Effector memory CD8-positive, alpha-beta T cell (primary cell): ENCODE measurements around the gene SLC31A2.

ENCODE experiments used
- ATAC-seq: fragments of 150-1000 bp; cut with Tn5 transposase; replicated peaks from 2 replicates; pipeline ENCODE4 v1.10.0; 2021; ENCODE audit warnings: mild to moderate bottlenecking, moderate library complexity
- DNase-seq, 3 experiments: peaks; one replicate each; pipeline ENCODE4 v3.0.0; 2021
- H3K27ac Mint-ChIP-seq, 2 donors: one replicate each; pipeline ENCODE4 v1.8.0; 2022; ENCODE audit warnings: mild to moderate bottlenecking in 2 of 2, mixed read lengths in 2 of 2, moderate library complexity in 2 of 2
- H3K27me3 Mint-ChIP-seq, 2 donors: one replicate each; pipeline ENCODE4 v1.8.0; 2022; ENCODE audit warnings: mixed read lengths in 2 of 2
- H3K36me3 Mint-ChIP-seq: one replicate; pipeline ENCODE4 v1.8.0; 2022; ENCODE audit warnings: mild to moderate bottlenecking, moderate library complexity, mixed read lengths; ENCODE audit not compliant: insufficient read depth
- H3K4me1 Mint-ChIP-seq, 2 donors: one replicate each; pipeline ENCODE4 v1.8.0; 2022; ENCODE audit warnings: low read depth in 2 of 2, mixed read lengths in 2 of 2
- H3K4me3 Mint-ChIP-seq, 2 donors: one replicate each; pipeline ENCODE4 v1.8.0; 2022; ENCODE audit warnings: mild to moderate bottlenecking in 2 of 2, mixed read lengths in 2 of 2, moderate library complexity in 2 of 2
- H3K9me3 Mint-ChIP-seq, 2 donors: one replicate each; pipeline ENCODE4 v1.8.0; 2022; ENCODE audit warnings: mixed read lengths in 2 of 2

The SLC31A2 gene

DNA sequence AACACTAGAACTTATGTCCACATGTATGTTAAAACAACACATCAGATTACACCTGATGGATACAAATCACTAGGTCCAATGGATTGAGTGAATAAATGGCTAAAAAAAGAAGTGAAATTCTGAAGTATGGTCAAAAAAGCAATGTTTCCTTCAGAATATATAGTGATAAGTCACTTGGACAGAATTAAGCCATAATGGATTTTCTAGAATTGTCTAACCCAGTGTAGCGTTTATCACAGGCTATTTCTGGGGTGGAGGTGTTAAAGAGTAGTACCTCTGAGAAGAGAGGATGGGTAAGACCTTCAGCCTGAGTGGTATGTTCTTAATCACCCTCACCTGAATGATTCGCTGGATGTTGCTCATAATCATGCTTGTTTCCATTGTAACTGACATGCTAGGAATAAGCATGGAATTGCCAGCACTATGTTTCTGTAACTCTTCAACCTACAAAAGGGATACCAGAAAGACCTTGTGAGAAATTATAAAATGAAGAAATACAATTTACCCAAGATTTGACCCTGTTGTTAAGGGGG is 33.2 kb downstream of the SLC31A2 start:
- Mint-ChIP-seq H3K9me3 (no peaks in the 10 kb centered on the region), H3K36me3 (peaks cover 65% of the 10 kb centered on the region), H3K27me3 (no peaks in the 10 kb centered on the region), H3K27ac (no peak overlapping the region), H3K4me3 (no peak overlapping the region), H3K4me1 (no peaks in the 10 kb centered on the region)
- no peak for DNase-seq
- no peak for ATAC-seq

DNA sequence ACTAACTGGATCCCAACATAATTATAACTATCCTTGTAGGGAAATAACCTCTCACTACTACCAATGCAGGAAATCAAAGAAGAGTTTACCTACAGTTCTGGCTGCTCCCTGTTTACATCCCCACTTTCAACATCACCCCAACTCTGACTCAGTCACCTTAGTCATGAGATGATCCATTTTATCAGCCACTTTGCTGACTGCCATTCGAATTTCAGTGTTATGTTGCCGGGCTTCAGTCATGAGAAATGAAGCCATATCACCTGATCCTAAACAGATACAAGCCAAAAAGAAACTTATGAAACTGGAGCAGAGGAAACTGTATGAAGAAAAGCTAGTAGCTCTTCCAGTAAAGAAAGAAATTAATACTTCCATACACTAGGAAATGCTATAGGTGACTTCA is 33.7 kb downstream of the SLC31A2 start:
- Mint-ChIP-seq H3K27ac (no peak overlapping the region), H3K9me3 (no peaks in the 10 kb centered on the region), H3K36me3 (peaks cover 60% of the 10 kb centered on the region), H3K27me3 (no peaks in the 10 kb centered on the region), H3K4me1 (no peaks in the 10 kb centered on the region), H3K4me3 (no peak overlapping the region)
- DNase-seq, result no peak
- no peak for ATAC-seq

DNA sequence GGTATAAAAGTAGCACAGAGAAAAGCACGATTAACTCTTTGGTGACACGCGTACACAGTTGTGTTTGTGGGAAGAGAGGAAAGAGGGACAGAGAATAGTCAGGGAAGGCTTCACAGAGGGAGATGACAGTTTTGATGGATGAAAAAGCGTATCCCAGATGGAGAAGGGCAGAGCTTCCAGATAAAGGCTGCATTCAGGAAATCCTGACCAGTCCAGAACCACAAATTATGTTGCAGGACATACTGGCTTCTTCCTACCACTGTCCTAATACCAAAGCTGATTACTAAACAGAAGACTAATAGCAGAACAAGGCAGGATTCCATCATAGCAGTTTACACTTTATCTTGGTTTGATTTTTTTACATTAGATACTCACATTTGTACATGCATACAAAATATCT is 34.5 kb downstream of the SLC31A2 start:
- no peaks in the 10 kb centered on the region for H3K4me1 Mint-ChIP-seq
- H3K27ac Mint-ChIP-seq, result no peak overlapping the region
- H3K4me3 Mint-ChIP-seq, result no peak overlapping the region
- no peak for DNase-seq
- H3K36me3 Mint-ChIP-seq, result peaks cover 64% of the 10 kb centered on the region
- no peaks in the 10 kb centered on the region for H3K27me3 Mint-ChIP-seq
- no peak for ATAC-seq
- no peaks in the 10 kb centered on the region for H3K9me3 Mint-ChIP-seq

DNA sequence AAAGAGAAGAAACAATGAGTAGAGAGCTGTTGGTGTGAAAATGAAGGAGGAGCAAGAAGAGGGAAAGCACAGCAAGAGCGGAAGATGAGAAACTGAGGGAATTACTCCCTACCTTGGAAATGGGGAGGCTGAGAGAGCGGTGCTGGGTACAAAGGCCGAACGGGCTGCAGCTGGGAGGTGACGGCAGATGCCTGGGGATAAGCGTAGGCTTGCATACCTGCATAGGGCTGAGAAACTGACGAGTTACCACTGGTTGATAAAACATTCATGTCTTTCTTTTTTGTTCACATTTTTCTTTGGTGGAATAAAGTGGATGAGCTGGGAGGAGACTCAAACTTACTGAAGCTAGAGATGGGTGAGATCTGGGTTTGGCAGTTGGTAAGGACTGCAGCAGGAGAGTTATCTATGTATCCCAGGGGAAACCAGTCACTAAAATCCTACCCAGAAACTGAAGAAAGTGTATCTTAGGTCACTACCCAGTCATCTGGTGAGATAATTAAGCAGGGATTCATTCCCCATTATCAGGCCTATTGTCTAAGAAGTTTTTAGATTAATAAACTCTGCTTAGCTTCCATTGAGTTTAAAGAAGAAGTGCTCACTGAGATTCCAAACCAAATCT is 35.4 kb downstream of the SLC31A2 start:
- H3K4me3 Mint-ChIP-seq, result no peak overlapping the region
- H3K36me3 Mint-ChIP-seq, result peaks cover 68% of the 10 kb centered on the region
- peak overlapping the region in 1 of 2 donors; percentile 22 for H3K27ac Mint-ChIP-seq

DNA sequence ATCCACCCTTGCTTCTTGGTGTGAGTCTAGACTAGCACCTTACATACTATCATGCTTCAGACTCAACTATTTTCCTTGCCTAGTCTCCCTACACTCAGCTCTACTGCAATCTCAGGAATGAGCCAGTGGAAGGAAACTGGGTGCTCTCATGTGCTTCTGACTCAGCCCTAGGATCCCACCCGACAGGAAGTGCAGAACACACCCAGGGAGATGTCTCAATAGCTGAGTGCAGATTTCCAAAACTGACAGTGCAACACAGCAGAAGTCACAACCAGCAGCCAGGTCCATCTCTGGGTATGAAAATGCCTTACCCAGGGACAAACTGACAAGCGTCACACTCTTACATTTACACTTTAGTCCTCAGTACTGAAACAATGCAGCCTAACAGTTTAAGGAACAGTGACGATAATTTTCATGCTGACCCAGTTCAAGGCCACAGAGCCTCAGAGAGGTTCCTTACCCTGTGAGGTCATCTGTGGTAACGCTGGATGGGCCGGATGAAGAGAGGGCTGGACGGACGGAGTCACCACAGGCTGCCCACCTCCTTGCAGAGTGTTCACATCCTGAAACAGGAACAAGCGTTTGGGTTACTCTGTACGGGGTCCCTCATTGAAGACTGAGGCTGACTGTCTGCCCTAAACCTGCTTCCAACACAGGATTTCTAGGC is 37.3 kb downstream of the SLC31A2 start:
- Mint-ChIP-seq H3K4me1 (no peaks in the 10 kb centered on the region), H3K4me3 (no peak overlapping the region), H3K27me3 (no peaks in the 10 kb centered on the region), H3K27ac (peak overlapping the region in 1 of 2 donors; percentile 8), H3K9me3 (no peaks in the 10 kb centered on the region), H3K36me3 (peaks cover 69% of the 10 kb centered on the region)
- DNase-seq (no peak), ATAC-seq (peak; percentile 44)

More for the DNA sequence above, 35.4 kb downstream of the SLC31A2 start:
- ATAC-seq (no peak), DNase-seq (no peak)
- Mint-ChIP-seq H3K9me3 (no peaks in the 10 kb centered on the region), H3K4me1 (no peaks in the 10 kb centered on the region), H3K27me3 (no peaks in the 10 kb centered on the region)

DNA sequence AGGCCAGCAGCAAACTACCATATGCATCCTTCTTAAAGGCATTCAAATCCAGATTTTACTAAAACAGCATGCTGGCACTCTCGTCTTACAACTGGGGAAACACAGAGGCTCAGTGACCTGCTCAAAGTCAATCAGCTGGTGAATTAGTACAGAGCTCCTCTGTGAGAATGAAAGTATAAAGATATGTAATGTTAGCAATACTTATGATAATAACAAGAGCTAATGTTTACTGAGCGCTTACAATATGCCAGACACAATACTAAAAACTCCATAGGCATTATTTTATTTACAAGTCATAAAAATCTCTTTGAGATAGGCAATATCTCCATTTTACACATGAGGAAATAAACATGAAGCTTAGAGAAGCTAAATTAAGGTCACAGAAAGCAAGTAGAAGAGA is 41.6 kb downstream of the SLC31A2 start:
- peaks cover 74% of the 10 kb centered on the region for H3K36me3 Mint-ChIP-seq
- peaks cover 0 to 3% of the 10 kb centered on the region in 2 donors for H3K4me1 Mint-ChIP-seq
- H3K27ac Mint-ChIP-seq, result no peak overlapping the region

DNA sequence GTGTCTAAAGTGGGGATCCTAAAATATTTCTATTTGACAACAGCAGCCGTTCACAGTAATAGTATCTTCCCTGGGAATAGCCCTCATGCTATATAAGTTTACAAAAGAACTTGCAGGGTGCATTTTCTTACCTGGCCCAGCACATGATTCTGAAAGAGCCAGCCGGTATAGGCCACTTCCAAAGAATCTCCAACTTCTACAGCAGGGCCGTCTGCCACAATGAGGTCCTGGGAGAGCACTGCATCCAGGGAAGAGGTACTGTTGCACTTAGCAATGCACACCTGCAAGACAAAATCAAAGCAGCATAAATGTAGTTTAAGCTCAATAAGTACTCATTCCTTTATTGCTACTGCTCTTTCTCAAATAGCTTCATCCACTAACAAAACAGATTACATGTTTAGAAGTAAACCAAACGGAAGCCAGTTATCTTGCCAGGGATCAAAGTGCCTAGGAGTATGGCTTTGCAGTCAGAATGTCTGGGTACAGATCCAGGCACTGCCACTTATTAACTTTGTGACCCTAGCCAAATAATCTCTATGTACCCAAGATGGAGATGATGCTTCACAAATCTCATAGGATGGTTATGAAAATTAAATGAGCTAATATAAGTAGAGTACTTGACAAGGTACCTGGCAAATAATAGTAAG is 49.0 kb downstream of the SLC31A2 start:
- no peak for ATAC-seq
- H3K4me3 Mint-ChIP-seq, result no peak overlapping the region
- DNase-seq, result no peak
- no peaks in the 10 kb centered on the region for H3K27me3 Mint-ChIP-seq
- no peaks in the 10 kb centered on the region for H3K9me3 Mint-ChIP-seq
- peaks cover 0 to 3% of the 10 kb centered on the region in 2 donors for H3K4me1 Mint-ChIP-seq
- H3K27ac Mint-ChIP-seq, result no peak overlapping the region
- H3K36me3 Mint-ChIP-seq, result peaks cover 79% of the 10 kb centered on the region

More for the DNA sequence above, 41.6 kb downstream of the SLC31A2 start:
- no peaks in the 10 kb centered on the region for H3K9me3 Mint-ChIP-seq
- H3K27me3 Mint-ChIP-seq, result no peaks in the 10 kb centered on the region
- ATAC-seq (no peak), DNase-seq (no peak)
- no peak overlapping the region for H3K4me3 Mint-ChIP-seq

DNA sequence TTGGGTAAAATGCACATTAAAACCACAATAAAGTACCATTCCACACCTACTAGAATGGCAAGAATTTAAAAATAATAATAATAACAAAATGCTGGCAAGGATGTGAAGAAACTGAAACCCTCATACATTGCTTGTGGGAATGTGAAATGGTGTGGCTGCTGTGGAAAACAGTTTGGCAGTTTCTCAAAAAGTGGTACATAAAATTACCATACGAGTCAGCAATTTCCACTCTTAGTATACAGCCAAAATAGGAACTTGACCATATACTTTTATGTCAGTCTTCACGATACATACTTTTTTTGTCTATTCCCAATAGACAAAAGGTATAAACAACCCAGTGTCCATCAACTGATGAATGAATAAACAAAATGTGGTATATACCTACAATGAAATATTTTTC is 54.6 kb downstream of the SLC31A2 start:
- ATAC-seq (no peak), DNase-seq (no peak)
- H3K27me3 Mint-ChIP-seq, result no peaks in the 10 kb centered on the region
- H3K36me3 Mint-ChIP-seq, result peaks cover 75% of the 10 kb centered on the region
- no peak overlapping the region for H3K4me3 Mint-ChIP-seq
- H3K27ac Mint-ChIP-seq, result no peak overlapping the region
- no peaks in the 10 kb centered on the region for H3K9me3 Mint-ChIP-seq
- peaks cover 0 to 5% of the 10 kb centered on the region in 2 donors for H3K4me1 Mint-ChIP-seq

DNA sequence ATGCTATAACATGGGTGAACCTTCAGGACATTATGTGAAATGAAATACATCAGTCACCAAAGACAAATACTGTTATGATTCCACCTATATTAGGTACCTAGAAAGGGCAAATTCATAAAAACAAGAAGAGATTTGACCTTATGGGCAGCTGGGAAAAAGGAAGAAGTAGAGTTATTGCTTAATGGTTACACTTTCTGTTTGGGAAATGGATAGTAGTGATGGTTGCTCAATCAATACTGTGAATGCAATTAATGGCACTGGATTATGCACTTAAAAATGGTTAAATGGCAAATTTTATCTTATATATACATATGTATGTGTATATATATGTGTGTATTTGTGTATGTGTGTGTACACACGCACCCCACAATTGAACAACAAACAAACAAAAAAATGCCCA is 55.1 kb downstream of the SLC31A2 start:
- Mint-ChIP-seq H3K27ac (no peak overlapping the region), H3K4me1 (peaks cover 0 to 5% of the 10 kb centered on the region in 2 donors), H3K36me3 (peaks cover 75% of the 10 kb centered on the region), H3K27me3 (no peaks in the 10 kb centered on the region), H3K9me3 (no peaks in the 10 kb centered on the region), H3K4me3 (no peak overlapping the region)
- DNase-seq, result no peak
- ATAC-seq, result no peak

DNA sequence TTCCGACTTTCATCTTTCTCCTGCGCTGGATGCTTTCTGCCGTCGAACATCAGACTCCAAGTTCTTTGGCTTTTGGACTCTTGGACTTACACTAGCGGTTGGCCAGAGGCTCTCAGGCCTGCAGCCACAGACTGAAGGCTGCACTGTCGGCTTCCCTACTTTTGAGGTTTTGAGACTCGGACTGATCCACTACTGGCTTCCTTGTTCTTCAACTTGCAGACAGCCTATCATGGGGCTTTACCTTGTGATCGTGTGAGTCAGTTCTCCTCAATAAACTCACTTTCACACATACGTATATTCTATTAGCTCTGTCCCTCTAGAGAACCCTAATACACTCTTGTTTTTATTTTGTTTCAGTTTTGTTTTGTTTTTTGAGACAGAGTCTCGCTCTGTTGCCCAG is 60.0 kb downstream of the SLC31A2 start:
- ATAC-seq, result no peak
- H3K27ac Mint-ChIP-seq, result no peak overlapping the region

More for the DNA sequence above, 60.0 kb downstream of the SLC31A2 start:
- Mint-ChIP-seq H3K36me3 (peaks cover 61% of the 10 kb centered on the region), H3K9me3 (no peaks in the 10 kb centered on the region), H3K27me3 (no peaks in the 10 kb centered on the region), H3K4me3 (no peak overlapping the region), H3K4me1 (peaks cover 19 to 27% of the 10 kb centered on the region in 2 donors)
- DNase-seq, result no peak
